BJ (cell line): ENCODE results near the gene CEL. TPM values are rescaled to one million over a fixed set of nuclear protein-coding genes. Genes with fewer than 3 reads are reported as not detected.
"Not testable (repeated sequence)": the region's sequence is repeated elsewhere in the genome, so short reads cannot be mapped to it uniquely, and the experiment has no call there.

Experiments
- CTCF ChIA-PET: fragments of 350-600 bp; formaldehyde crosslinking; extraction: SDS; loops from one replicate; lab custom pipeline; 2021; ENCODE audit warnings: antibody characterized with exemption, inconsistent platforms; lab: Yijun Ruan, JAX
- POLR2A ChIA-PET: fragments of 300-600 bp; sonication (Branson Sonifier 250); formaldehyde crosslinking; extraction: SDS; loops from one replicate; lab custom pipeline; 2021; ENCODE audit warnings: antibody characterized with exemption; lab: Charles Lee
- DNase-seq: peaks from one replicate; pipeline ENCODE4 v3.0.0-alpha.2; 2011; ENCODE audit warnings: low read depth
- H3K27me3 ChIP-seq: 2 replicates; pipeline ENCODE4 v1.6.0; 2011; ENCODE audit warnings: low read length; ENCODE audit not compliant: control insufficient read depth, insufficient read depth
- H3K36me3 ChIP-seq: 2 replicates; pipeline ENCODE4 v1.5.1; 2011; ENCODE audit warnings: low read length; ENCODE audit not compliant: control insufficient read depth, insufficient read depth
- H3K4me3 ChIP-seq: 2 replicates; pipeline ENCODE4 v1.5.1; 2011; ENCODE audit warnings: low read depth, mild to moderate bottlenecking, control low read depth, low read length
- polyA plus RNA-seq: library from polyadenylated mRNA; depleted of rRNA; stranded (reverse); fragments of >200 nt; gene quantifications from 2 replicates; pipeline ENCODE4 v1.2.3, GENCODE V29; 2011
- TF ChIP-seq, protein P1 (sequence below): IDR thresholded peaks from 2 replicates; pipeline ENCODE4 v1.5.1; 2011; ENCODE audit warnings: low read depth, mild to moderate bottlenecking, control low read depth, inconsistent platforms, low read length, moderate library complexity; ENCODE audit not compliant: insufficient read depth

The CEL gene
- polyA plus RNA-seq, 1 experiment = 0.49 TPM

DNA sequence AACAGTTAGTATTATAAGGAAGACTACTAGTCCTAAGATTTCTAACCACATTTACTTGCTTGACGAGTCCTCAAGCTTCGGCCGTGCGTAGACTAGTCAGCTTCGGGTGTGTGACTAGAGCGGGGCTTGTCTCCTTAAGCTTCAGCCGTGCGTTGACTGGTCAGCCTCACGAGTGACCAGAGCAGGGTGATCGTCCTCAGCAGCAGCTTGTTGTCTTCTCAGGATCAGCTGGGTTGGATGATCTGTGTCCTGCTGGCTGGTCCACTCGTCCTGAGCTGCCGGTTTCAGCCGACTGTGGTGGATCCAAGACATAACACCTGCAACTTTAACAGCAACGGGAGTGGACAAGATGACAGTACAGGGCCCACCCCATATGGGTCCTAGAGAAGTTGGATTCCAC, 16.7 kb downstream of the CEL start:
- H3K27me3 ChIP-seq = 0 out of 2 replicates have a peak, but pooled peaks cover 7% of the 10 kb centered on the region
- no peak overlapping the region for H3K4me3 ChIP-seq
- TF ChIP-seq, protein P1, sequence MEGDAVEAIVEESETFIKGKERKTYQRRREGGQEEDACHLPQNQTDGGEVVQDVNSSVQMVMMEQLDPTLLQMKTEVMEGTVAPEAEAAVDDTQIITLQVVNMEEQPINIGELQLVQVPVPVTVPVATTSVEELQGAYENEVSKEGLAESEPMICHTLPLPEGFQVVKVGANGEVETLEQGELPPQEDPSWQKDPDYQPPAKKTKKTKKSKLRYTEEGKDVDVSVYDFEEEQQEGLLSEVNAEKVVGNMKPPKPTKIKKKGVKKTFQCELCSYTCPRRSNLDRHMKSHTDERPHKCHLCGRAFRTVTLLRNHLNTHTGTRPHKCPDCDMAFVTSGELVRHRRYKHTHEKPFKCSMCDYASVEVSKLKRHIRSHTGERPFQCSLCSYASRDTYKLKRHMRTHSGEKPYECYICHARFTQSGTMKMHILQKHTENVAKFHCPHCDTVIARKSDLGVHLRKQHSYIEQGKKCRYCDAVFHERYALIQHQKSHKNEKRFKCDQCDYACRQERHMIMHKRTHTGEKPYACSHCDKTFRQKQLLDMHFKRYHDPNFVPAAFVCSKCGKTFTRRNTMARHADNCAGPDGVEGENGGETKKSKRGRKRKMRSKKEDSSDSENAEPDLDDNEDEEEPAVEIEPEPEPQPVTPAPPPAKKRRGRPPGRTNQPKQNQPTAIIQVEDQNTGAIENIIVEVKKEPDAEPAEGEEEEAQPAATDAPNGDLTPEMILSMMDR = no peak
- ChIA-PET CTCF (interaction anchor here (0.6 to 7.4 kb wide), 7 partner anchors 16 to 108 kb away, joined by 3 to 45 read pairs (median 4); no protein-coding TSS in a partner anchor), POLR2A (no interaction called here)
- no peaks in the 10 kb centered on the region for H3K36me3 ChIP-seq
- DNase-seq = no peak

DNA sequence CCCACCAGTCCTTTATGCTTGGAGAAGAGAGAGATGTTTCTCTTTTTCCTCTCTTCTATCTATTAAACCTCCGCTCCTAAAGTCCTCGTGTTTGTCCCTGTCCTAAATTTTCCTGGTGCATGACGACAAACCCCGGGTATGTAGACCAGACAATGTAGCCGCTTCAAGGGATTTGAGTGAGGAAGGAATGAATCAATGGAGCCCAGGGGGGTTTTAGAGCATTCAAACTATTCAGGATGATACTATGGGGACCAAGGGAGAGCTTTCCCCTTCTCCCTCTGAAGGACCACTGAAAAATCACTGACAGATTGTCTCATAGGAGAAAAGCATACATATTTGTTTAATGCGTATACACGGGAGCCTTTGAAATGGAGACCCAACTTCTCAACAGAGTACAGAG, 18.4 kb downstream of the CEL start:
- Histone ChIP-seq H3K27me3 (0 out of 2 replicates have a peak, but pooled peaks cover 7% of the 10 kb centered on the region), H3K4me3 (no peak overlapping the region), H3K36me3 (no peaks in the 10 kb centered on the region)
- ChIA-PET CTCF (interaction anchor here (2.0 to 7.4 kb wide), 2 partner anchors 22 to 68 kb away, joined by 10 to 45 read pairs; no protein-coding TSS in a partner anchor), POLR2A (no interaction called here)
- no peak for DNase-seq
- TF ChIP-seq, protein P1 = no peak

DNA sequence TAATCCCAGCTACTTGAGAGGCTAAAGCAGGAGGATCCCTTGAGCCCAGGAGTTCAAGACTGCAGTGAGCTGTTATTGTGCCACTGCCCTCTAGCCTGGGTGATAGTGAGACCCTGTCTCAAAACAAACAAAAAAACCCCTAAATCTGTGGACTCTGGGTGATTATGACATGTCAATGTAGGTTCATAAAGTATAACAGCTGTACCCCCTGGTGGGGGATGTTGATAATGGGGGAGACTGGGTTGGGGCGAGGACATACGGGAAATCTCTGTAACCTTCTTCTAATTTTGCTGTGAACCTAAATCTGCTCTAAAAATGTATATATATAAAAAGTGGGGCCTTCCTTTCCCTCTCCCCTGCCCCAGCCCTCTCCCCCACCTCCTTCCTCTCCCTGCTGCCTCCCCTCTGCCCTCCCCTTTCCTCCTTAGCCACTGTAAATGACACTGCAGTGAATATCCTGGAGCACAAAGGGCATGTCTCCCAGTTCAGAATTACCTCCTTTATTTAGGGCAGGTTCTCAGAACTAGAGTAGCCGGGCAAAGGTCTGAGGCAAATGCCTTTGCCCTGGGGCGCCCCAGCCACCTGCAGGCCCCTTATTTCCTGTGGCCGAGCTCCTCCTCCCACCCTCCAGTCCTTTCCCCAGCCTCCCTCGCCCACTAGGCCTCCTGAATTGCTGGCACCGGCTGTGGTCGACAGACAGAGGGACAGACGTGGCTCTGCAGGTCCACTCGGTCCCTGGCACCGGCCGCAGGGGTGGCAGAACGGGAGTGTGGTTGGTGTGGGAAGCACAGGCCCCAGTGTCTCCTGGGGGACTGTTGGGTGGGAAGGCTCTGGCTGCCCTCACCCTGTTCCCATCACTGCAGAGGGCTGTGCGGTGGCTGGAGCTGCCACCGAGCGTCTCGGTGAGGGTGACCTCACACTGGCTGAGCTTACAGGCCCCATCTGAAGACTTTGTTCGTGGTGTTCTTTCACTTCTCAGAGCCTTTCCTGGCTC, 19.3 kb downstream of the CEL start:
- H3K27me3 ChIP-seq, H3K36me3 ChIP-seq, DNase-seq, H3K4me3 ChIP-seq, POLR2A ChIA-PET: not testable (repeated sequence)
- CTCF ChIA-PET = interaction anchor here (1.8 to 7.4 kb wide), 2 partner anchors 21 to 63 kb away, joined by 6 to 45 read pairs; no protein-coding TSS in a partner anchor

DNA sequence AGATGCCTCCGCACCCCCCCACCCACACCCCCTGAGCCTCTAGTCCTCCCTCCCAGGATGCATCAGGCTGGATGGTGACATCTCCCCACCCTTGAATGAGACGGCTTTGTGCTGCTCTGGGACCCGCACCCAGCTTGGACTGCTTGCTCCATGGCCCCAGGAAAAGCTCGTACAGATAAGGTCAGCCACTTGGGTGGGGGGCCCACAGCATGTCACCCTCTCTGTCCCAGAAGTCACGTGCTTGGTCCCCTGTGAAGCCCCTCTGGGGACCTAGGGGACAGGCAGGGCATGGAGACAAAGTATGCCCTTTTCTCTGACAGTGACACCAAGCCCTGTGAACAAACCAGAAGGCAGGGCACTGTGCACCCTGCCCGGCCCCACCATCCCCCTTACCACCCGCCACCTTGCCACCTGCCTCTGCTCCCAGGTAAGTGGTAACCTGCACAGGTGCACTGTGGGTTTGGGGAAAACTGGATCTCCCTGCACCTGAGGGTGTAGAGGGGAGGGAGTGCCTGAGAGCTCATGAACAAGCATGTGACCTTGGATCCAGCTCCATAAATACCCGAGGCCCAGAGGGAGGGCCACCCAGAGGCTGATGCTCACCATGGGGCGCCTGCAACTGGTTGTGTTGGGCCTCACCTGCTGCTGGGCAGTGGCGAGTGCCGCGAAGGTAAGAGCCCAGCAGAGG, 20.3 kb downstream of the CEL start:
- CTCF ChIA-PET = interaction anchor here (1.8 kb wide), 1 partner anchor 62 kb away, joined by 6 read pairs; no protein-coding TSS in a partner anchor
- POLR2A ChIA-PET, H3K27me3 ChIP-seq, H3K36me3 ChIP-seq, DNase-seq, H3K4me3 ChIP-seq: not testable (repeated sequence)

DNA sequence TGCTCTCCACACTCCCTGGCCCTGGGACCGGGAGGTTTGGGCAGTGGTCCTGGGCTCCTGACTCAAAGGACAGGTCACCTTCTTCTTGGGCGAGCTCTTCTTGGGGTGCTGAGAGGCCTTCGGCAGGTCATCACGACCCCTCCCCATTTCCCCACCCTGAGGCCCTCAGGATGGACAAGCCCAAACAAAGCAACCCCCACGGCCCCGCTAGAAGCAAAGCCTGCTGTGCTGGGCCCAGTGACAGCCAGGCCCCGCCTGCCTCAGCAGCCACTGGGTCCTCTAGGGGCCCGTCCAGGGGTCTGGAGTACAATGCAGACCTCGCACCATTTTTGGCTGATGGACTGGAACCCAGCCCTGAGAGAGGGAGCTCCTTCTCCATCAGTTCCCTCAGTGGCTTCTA, 21.9 kb downstream of the CEL start:
- POLR2A ChIA-PET, H3K36me3 ChIP-seq, H3K4me3 ChIP-seq, H3K27me3 ChIP-seq, CTCF ChIA-PET, DNase-seq: not testable (repeated sequence)

DNA sequence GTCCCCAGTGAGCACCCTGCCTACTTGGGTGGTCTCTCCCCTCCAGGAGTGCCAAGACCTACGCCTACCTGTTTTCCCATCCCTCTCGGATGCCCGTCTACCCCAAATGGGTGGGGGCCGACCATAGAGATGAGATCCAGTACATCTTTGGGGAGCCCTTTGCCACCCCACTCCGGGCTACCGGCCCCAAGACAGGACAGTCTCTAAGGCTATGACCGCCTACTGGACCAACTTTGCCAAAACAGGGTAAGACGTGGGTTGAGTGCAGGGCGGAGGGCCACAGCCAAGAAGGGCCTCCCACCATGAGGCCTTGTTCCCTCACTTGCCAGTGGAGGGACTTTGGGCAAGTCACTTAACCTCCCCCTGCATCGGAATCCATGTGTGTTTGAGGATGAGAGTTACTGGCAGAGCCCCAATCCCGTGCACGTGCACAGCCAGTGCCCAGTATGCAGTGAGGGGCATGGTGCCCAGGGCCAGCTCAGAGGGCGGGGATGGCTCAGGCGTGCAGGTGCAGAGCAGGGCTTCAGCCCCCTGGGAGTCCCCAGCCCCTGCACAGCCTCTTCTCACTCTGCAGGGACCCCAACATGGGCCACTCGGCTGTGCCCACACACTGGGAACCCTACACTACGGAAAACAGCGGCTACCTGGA, 24.6 kb downstream of the CEL start:
- DNase-seq, H3K27me3 ChIP-seq, H3K36me3 ChIP-seq, CTCF ChIA-PET, H3K4me3 ChIP-seq, POLR2A ChIA-PET: not testable (repeated sequence)
